Lower leg skin (tissue), 3 donors: ENCODE results near the gene SRRM3.

Experiments
- POLR2A ChIP-seq, 2 donors: fragments of 450-650 bp; IDR thresholded peaks; one replicate each; pipeline ENCODE4 v1.6.1; 2016 to 2017; ENCODE audit warnings: antibody characterized with exemption in 2 of 2, mild to moderate bottlenecking in 1 of 2, moderate library complexity in 1 of 2
- TF ChIP-seq, protein P1 (sequence below), 3 donors: fragments of 450-650 bp; IDR thresholded peaks; one replicate each; pipeline ENCODE4 v1.5.1; 2016; ENCODE audit warnings: antibody characterized with exemption in 3 of 3, mild to moderate bottlenecking in 3 of 3, moderate library complexity in 2 of 3

DNA sequence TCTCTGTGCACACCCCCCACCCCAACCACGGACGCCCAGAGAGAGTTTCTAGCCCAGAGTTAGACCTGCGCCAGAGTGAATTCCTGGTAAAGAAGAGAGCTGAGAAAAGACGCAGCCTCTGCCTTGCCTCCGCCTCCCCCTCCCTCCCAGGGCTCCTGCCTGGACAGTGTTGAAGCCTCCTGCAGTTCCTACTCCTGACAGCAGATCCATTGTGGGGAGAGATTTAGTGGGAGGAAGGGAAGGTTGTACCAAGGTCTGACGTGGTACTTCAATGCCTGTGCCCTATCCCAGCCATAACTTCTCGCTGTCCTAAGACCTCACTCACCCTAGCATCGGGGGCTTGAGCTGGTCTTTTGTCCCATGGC is 952 bp downstream of the SRRM3 start:
- TF ChIP-seq, protein P1, sequence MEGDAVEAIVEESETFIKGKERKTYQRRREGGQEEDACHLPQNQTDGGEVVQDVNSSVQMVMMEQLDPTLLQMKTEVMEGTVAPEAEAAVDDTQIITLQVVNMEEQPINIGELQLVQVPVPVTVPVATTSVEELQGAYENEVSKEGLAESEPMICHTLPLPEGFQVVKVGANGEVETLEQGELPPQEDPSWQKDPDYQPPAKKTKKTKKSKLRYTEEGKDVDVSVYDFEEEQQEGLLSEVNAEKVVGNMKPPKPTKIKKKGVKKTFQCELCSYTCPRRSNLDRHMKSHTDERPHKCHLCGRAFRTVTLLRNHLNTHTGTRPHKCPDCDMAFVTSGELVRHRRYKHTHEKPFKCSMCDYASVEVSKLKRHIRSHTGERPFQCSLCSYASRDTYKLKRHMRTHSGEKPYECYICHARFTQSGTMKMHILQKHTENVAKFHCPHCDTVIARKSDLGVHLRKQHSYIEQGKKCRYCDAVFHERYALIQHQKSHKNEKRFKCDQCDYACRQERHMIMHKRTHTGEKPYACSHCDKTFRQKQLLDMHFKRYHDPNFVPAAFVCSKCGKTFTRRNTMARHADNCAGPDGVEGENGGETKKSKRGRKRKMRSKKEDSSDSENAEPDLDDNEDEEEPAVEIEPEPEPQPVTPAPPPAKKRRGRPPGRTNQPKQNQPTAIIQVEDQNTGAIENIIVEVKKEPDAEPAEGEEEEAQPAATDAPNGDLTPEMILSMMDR (IDR thresholded peaks at IDR 0.05) = no peak
- TF ChIP-seq POLR2A (IDR thresholded peaks at IDR 0.05) = no peak
